Embryonic facial prominence (tissue), 1 donor: ENCODE results near the gene C16orf87.
"Not testable (repeated sequence)": the region's sequence is repeated elsewhere in the genome, so short reads cannot be mapped to it uniquely, and the experiment has no call there.

Source experiments
- DNase-seq: peaks from one replicate; pipeline ENCODE4 v3.0.0-alpha.2; 2016; ENCODE audit errors: extremely low spot score

C16orf87 gene

DNA sequence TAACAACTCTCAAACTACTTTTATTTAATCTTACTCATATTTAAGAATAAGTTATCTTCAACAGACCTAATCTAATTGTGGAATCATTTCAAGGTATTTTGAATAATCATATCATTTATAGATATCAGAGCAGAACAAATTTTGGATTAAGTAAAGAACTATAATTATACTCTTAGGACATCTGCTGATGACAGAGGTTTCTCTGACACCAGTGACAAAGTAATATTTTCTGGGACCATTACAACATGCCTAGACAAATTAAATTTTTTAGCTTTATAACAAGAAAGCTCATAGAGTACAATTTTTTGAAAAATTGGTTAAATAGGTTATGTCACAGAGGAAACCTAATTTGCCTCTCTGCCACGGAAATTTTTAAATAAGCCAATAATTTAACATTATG, 30.5 kb downstream of the C16orf87 start:
- DNase-seq = no peak

DNA sequence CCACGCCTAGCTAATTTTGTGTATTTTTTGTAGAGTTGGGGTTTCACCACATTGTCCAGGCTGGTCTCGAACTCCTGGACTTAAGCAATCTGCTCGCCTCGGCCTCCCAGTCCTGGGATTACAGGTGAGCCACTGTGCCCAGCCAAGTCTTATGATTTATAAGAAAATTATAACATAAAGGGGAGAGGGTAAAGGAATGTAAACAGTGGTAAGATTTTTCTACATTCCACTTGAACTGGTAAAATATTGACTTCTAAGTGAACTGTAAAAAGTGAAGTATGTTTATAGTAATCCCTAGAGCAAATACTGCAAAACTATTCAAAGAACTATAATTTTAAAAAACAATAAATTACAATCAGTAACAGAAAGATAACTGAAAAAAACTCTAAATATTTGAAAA, 33.5 kb downstream of the C16orf87 start:
- no peak for DNase-seq

DNA sequence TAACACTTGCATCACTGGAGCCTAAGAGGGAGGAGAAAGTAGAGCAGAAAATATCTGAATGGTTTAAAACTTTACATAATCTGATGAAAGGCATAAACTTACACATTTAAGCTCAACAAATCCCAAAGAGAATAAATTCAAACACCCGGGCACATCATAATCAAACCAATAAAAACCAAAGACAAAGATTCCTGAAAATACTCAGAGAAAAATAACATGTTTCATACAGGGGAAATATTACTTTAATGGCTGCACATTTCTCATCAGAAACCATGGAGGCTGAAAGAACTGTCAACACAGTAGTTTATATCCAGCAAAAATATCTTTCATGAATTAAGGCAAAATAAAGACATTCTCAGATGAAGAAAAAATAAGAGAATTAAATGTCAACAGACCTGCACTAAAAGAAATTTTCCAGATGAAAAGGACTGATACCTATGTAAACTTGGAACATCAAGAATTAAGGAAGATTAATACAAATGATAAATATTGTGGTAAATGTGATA, 34.2 kb downstream of the C16orf87 start:
- DNase-seq = no peak

DNA sequence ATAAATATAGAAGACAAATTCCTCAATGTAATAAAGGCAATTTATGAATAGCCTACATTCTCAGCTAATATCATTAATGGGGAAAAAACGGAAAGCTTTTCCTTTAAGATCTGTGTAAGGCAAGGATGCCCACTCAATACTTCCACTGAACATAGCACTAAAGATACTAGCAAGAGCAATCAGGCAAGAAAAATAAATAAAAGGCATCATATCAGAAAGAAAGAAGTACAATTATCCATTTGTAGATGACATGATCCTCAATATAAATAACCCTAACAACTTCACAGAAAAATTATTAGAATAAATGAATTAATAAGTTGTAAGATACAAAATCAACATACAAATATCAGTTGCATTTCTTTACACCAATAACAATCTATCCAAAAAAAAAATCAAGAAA, 37.1 kb downstream of the C16orf87 start:
- no peak for DNase-seq

DNA sequence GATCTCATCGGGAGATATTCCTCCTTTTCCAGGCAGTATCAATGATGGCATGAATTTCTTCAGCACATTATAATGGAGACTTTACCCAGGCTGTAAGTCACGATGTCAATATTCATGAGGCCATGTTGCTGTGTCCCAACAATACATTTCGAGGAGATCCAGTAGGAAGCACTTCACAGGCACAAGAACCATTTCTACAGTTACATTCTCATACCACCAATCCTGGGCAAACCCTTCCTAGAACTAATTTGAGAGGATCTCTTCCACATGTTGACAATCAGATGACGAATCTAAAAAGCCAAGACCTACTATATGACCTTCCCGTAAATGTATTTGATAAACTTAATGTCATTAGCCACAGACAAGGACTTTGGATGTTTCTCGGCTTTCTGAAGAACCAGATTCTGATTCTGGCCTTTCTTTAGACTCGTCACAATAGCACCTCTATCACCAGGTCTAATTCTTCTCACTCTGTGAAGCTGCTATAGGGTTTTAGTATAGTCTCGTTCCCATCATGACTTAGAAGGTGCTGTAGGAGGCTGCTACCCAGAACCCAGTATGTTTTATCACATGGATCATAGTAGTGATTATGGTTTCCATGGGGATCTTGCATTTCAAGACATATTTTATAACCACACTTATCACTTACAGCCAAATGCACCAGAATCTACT, 40.2 kb downstream of the C16orf87 start:
- no peak for DNase-seq

DNA sequence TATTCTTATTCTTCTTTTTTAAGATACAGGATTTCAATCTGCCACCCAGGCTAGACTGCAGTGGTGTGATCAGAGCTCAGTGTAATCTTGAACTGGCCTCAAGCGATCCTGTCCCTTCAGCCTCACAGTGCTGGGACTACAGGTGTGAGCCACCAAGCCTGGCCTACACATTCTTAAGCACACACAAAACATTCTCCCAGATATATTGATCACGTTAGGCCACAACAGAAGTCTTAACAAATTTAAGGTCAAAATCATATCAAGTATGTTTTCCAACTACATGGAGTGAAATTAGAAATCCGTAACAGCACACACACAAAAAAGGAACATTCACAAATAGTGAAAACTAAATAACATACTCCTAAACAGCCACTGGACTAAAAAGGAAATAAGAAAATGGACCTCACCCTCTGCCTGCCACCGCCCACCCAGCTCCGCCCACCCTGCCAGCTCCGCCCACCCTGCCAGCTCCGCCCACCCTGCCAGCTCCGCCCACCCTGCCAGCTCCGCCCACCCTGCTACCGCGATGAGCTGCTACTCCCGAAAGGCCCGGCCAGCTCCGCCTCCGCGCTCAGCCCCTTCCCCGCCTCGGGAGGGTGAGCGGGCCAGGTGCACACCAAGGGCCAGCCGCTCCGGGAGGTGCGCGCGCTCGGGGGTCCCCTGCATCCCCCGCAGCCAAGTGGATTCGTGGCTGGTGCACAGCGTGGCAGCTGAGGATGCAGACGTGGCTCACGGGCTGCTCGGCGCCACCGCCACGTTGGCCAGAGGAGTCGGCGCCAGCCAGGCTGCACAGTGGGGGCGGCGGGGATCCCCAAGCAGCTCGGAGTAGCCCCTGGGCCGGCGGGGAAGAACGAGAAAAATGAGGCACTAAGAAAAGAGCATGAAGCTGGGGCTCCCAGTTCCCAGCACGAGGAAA, 41.2 kb downstream of the C16orf87 start:
- DNase-seq = no peak

DNA sequence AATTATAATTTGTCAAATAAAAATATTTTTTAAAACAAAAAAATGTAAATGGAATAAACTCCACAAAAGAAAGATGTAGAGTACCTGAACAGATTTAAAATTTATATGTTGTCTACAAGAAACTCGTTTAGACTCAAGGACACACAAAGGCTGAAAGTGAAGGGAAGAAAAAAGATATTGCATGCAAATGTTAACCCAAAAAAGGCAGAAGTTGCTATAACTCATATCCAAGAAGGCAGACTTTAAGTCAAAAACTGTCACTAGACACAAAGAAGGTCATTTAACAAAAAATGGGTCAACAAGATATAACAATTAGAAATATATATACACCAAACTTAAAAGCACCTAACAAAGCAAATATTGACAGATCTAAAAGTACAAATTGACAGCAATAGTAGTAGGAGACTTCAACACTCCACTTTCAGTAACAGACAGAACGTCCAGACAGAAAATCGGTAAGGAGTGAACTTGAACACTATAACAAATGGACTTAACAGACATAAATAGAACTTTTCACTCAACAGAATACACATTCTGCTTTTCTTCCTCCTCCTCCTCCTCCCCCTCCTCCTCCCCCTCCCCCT, 42.0 kb downstream of the C16orf87 start:
- no peak for DNase-seq

DNA sequence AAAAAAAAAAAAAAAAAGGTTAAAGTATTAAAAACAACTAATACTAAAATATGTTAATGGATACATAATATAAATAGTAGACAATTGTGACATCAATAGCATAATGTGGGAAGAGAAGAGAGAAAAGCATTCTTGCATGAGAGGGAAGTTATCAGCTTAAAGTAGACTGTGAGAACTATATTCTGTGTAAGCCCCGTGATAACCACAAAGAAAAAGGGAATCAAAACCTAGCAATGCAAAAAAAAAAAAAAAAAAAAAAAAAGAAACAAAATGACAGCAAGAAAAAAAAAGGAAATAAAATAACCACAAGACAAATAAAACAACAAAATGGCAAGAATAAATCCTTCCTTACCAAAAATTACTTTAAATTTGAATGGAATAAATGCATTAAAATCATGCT, 43.1 kb downstream of the C16orf87 start:
- no peak for DNase-seq

DNA sequence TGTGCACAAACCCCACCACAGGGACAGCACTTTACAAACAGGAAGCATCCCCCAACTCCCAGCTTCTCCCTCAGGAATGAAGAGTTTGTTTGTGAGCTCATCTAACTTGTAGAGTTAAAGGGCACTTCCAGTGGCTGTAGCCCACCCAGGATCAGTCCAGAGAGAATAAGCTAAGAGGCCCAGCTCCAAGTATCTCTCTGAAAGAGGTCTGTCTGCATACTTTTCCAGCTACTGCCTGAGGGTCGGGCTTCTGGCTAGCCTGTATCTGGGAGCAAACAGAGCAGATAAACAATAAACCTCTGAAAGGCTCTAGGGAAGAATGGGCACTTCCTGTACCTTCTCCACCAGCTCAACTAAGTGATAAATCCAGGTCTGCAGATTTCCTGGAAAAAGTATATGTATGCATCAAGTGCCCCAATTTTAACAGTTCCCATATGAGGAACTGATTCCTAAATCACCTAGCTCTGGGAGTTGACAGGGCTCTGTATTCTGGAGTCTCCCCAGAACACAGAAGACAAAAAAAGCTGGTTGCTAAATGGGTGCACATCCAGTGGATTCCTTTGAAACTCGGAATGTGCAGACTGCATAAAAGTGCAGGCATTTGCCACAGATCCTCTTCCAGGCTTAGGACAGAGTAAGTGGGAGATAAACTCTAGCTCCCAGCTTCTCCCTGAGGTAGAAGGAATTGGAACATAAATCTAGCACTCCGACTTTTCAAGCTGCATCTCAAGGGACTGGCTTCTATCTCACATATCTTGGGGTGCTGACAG, 45.7 kb downstream of the C16orf87 start:
- DNase-seq = no peak

DNA sequence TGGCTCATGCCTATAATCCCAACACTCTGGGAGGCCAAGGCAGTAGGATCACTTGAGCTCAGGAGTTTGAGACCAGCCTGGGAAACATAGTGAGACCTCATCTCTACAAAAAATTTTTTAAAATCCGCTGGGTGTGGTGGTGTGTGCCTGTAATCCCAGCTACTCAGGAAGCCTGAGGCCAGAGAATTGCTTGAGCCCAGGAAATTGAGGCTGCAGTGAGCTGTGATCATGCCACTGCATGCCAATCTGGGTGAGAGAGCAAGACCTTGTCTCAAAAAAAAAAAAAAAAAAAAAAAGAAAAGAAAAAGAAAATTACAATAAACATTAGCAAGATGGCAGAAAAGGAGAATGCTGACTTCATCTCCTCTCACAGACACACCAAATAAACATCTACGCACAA, 46.4 kb downstream of the C16orf87 start:
- not testable (repeated sequence) for DNase-seq

DNA sequence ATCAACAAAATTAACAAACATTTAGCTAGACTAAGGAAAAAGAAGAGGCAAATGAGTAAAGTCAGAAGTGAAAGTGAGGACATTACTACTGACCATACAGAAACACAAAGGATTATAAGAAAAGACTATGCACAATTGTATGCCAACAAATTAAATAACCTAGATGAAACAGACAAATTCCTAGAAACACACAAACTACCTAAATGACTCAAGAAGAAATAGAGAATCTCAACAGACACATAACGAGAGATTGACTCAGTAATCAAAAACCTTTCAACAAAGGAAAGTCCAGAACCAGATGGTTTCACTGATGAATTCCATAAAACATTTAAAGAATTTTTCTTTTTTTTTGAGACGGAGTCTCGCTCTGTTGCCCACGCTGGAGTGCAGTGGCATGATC, 47.2 kb downstream of the C16orf87 start:
- no peak for DNase-seq

DNA sequence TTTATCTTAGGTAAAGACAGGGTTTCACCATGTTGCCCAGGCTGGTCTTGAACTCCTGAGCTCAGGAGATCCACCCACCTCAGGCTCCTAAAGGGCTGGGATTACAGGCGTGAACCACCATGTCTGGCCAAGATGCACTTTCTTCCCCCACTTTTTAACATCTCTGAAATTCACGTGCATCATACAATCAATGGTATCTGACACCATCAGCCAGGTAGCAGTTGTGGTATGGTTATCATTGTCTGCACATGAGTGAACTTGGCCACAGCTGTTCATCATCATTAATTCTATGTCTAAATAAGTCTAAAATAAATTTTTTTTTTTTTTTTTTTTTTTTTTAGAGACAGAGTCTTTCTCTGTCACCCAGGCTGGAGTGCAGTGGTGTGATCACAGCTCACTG, 48.7 kb downstream of the C16orf87 start:
- DNase-seq = no peak

DNA sequence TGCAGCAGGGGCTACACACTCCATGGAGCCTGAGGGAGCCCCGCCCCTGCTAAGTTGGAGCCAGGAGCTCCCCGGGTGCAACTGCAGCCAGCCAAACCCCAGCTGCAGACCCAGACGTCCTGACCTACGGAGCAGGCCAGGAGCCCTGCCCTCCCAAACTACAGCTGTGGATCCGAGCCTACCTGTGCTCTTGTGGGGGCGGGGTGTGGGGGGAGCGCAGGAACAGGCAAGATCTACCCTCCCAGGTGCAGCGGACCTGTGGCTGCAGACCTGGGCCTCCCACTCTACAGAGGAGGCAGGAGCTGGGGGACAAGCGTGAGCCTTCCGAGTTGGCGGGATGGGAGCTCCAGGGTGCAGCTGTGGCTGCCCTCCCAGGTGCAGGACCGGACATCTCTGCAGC, 53.2 kb downstream of the C16orf87 start:
- DNase-seq = no peak

DNA sequence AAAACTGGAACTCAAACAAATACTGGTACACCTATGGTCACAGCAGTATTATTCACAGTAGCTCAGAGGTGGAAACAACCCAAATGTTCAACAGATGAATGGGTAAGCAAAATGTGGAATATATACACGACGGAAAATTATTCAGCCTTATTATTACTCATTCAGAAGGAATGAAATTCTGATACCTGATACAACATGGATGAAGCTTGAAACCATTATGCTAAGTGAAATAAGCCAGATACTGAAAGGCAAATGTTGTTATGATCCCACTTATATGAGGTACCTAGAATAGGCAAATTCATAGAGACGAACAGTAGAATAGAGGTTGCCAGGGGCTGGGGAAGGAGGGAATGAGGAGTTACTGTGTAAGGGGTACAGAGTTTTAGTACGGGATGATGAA, 55.8 kb downstream of the C16orf87 start:
- DNase-seq = no peak

DNA sequence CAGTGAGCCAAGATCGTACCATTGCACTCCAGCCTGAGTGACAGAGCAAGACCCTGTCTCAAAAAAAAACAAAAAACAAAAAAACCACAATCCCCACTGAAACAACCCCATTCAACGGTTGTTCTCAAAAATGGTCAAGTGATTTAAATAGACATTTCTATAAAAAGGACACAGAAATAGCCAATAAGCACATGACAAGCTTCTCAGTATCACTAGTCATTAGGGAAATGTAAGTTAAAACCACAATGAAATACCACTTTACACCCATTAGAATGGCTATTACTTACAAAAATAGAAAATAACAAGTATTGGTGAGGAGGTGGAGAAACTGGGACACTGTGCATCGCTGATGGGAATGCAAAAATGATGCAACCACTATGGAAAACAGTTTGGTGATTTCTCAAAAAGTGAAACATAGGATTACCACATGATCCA, 56.2 kb downstream of the C16orf87 start:
- no peak for DNase-seq

DNA sequence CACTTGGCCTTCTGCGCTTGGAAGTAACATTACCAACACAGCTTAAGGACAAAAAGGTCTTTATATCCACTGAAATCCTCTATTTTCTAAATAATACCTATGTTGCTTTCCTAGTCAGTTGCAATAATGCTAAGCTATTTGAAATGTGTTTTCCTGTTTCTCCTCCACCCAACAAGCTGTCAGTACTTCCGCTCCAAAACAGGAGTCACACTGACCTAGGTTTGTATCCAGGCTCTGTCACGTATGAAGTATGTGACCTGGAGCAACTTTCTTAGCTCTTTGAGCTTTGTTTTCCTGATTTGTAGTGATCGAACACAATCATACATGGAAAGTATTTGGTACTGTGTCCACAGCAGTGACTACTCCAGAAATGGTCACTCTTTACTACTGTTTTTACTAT, 58.5 kb downstream of the C16orf87 start:
- no peak for DNase-seq

DNA sequence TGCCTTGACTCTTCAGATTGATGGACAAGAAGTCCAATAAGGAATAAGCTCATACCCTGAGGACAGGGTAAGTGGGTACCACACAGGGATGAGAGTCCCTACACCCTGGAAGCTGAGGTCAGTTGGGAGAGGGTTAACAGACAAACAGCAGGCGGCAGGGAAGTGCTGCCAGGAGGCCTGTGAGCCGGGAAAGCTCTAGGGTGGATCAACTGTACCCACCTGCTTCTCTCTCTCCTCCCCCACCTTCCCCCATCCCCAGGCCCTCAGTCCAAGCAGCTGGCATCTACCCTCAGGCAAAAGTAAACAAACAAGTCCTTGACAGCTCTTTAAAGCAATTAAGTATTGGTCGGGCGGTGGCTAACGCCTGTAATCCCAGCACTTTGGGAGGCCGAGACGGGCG, 62.2 kb downstream of the C16orf87 start:
- no peak for DNase-seq

DNA sequence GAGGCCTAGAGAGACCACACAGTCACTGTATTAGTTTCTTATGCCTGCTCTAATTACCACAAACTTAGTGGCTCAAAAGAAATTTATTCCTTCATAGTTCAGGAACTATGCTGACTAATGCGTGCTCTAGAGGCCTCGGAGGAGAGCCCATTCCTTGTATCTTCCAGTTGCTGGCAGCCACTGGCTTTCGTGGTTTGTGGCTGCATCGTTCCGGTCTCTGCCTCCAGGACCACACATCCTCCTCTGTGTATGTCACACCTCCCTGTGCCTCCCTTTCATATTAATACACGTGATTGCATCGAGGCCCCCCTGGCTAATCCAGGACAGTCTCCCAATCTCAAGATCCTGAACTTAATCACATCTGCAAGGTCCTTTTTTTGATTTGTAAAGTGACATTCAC, 65.9 kb downstream of the C16orf87 start:
- DNase-seq = no peak

DNA sequence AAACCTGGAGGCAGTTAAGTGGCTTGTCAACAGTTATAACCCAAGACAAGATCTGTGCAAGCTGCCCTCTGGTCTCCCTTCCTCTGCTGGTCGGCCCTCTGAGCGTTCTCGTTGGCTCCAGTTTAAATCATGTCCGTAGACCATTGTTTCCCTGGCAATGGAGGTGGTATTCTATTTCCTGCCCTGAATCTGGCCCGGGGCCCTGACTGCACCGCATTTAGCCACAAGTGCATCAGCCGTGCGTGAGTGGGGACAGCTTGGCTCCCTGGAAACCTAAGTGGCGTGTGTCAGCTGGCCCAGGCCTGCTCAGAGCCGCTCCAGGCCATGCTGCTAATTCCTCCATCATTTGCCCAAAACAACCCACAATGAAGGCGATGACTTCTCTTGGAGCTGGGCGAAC, 67.8 kb downstream of the C16orf87 start:
- no peak for DNase-seq

DNA sequence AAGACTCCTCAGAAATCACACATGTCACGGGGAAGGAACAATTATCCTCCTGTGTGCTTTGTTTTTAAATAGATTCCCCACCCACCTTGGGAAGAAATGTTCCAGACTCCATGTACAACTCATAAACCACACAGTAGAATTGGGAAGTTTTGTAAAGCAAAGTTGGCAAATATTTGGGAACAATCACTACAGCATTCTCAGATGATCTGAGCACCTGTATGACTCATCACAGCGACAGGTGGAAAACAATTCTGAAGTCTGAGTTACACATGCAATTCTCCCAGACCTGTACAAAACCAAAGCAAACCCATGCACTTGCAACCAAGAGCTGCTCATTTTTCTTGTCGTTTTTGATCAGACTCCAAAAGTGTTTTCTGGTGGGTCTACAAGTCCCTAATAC, 68.4 kb downstream of the C16orf87 start:
- no peak for DNase-seq

DNA sequence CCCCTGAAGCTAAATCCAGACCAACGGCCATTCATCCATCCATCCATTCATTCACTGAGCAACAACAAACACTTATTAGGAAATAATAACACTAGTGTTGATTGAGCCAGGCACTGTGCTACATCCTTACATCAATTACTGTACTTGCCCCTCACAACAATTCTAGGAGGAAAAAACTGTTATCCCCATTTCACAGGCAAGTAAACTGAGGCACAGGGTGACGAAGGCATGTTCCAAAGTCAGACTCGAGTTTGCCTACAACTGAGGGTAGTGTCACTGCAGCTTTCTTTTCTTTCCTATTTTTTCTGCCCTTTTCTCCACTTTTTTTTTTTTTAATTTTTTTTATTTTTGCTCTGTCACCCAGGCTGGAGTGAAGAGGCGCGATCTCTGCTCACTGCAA, 71.7 kb downstream of the C16orf87 start:
- DNase-seq = no peak
